Measurements from ENCODE around the gene BRD7.

- TF ChIP-seq CREM (CRISPR knock-in tag; IDR thresholded peaks at IDR 0.05) (no peak), IRF2 (CRISPR knock-in tag; IDR thresholded peaks at IDR 0.05; ENCODE audit: borderline replicate concordance, low read depth) (no peak), SMAD4 (CRISPR knock-in tag; IDR thresholded peaks at IDR 0.05) (no peak), MAX (CRISPR knock-in tag; IDR thresholded peaks at IDR 0.05) (no peak)
- TF ChIP-seq, protein P1, sequence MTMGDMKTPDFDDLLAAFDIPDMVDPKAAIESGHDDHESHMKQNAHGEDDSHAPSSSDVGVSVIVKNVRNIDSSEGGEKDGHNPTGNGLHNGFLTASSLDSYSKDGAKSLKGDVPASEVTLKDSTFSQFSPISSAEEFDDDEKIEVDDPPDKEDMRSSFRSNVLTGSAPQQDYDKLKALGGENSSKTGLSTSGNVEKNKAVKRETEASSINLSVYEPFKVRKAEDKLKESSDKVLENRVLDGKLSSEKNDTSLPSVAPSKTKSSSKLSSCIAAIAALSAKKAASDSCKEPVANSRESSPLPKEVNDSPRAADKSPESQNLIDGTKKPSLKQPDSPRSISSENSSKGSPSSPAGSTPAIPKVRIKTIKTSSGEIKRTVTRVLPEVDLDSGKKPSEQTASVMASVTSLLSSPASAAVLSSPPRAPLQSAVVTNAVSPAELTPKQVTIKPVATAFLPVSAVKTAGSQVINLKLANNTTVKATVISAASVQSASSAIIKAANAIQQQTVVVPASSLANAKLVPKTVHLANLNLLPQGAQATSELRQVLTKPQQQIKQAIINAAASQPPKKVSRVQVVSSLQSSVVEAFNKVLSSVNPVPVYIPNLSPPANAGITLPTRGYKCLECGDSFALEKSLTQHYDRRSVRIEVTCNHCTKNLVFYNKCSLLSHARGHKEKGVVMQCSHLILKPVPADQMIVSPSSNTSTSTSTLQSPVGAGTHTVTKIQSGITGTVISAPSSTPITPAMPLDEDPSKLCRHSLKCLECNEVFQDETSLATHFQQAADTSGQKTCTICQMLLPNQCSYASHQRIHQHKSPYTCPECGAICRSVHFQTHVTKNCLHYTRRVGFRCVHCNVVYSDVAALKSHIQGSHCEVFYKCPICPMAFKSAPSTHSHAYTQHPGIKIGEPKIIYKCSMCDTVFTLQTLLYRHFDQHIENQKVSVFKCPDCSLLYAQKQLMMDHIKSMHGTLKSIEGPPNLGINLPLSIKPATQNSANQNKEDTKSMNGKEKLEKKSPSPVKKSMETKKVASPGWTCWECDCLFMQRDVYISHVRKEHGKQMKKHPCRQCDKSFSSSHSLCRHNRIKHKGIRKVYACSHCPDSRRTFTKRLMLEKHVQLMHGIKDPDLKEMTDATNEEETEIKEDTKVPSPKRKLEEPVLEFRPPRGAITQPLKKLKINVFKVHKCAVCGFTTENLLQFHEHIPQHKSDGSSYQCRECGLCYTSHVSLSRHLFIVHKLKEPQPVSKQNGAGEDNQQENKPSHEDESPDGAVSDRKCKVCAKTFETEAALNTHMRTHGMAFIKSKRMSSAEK (CRISPR knock-in tag; IDR thresholded peaks at IDR 0.05; ENCODE audit: borderline replicate concordance), result no peak
Observed at GRCh38 chr16:50300942-50301625, 67.7 kb downstream of the BRD7 start.
